G401.6 (cell line): Measurements from ENCODE around the gene UBA7.

Source experiments
- FAIRE-seq: peaks from 2 replicates; lab custom pipeline; 2012; peaks lifted over from hg19 to GRCh38; lab: Jason Lieb, UNC

Gene UBA7

DNA sequence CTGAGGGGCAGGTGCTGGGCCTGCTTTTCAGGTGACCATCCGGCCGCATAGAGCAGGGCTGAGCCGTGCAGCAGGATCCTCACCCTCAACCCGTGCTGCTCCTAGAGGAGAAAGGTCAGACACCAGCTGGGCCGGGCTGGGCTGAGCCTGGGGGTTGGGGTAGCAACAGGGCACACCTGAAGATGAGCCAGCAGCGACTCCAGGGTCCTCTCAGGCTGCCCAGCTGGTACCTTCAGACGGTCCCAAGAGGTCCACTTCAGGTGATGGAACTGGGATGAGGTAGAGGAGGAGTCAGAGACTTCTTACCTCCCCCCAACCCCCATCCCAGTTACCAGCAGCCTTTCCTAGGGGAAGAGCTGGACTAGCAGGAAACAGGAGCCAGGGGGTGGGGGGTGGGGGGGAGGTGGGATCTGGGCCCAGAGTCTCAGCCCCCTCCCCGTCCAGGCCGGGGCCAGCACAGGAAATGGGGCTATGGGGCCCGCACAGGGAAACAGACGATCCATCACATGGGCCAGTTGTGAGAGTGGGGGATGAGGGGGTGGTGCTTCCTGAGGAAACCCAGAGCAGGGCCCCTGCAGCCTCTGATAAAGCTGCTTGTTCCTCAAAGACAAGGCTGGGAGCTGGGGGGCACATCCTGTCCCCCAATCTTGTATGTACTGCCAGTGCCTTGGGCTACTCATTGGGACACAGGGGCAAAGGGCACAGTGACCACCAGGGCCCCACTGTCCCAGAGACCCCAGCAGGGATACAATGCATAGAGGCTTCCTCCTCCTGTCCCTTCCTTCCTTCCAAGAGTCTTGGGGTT is 7.7 kb downstream of the UBA7 start:
- FAIRE-seq, result no peak

DNA sequence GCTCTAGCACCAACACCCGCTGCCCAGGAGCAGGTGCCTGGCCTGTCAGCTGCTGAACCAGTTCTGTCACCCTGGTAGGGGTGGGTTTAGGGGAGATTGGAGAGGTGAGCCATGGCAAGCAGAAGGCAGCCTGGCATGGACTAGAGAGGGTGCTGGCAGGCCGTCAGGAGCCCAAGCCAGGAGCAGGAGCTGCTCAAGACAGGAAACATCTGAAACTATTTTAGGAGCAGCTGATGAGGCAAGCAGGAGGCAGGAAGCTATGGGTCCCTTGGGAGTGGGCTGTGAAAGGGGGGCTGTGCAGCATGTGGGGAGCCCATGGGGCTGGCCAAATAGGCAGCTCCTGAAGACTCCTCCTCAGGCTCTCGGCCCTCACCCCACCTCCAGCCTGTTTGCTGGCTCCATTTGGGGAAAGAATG is 8.4 kb downstream of the UBA7 start:
- FAIRE-seq, result no peak

DNA sequence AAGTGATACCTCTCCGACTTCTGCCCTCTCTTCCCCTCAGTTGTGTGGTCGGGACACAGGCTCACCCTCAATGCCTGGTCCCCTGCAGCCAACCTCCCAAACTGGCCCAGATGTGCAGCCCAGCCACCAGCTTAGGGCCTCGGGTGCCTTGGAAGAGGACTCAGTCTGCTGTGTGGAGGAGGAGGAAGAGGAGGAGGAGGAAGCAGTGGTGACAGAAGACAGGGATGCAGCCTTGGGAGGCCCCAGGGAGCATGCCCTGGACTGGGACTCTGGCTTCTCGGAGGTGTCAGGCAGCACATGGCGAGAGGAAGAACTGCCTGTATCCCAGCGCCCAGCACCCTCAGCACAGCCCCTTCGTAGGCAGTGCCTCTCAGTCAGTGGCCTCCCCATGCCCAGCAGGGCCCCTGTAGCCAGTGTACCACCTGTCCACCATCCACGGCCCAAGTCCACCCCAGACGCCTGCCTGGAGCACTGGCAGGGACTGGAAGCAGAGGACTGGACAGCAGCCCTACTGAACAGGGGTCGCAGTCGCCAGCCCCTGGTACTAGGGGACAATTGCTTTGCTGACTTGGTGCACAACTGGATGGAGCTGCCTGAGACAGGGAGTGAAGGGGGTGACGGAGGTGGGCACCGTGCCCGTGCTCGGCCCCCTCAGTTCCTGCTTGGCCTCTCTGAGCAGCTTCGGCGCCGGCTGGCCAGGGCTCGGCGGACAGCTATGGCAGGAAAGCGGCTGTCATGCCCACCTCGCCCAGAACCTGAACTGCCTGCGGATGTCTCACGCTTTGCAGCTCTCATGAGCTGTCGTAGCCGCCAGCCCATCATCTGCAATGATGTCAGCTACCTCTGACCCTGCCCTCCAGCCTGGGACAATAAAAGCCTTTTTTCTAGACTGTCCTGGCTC is 9.4 kb downstream of the UBA7 start:
- no peak for FAIRE-seq

DNA sequence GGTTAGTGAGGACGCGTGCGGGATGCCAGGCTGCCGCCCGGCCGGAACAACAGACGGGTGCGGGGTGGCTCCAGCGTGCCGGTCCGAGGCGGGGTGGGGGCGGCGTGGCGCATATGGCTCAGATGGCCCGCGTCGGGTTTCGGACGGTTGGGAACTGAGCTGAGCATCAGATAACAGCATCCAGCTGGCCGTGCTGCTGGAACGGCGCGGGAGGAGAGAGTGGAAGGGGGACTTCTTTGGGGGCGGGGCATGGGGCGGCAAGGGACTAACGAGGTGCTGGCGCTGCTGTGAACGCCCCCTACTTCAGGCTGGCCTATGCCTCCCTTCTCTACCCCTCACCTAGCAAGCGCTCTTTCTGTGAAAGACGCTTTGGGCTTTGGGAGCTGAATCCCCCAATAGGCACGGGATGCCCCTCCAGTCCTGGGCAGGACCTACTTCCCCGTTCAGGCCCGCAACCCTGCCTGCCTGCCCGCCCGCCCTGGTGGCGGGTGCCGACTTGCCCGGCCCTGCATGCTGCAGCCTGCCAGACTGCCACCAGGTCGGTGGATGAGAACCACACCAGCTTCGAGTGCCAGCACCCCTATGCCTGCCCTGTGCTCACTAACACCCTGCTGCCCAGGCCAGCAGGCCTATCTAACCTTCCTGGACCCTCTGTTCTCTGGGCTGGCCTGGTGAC is 10.2 kb downstream of the UBA7 start:
- FAIRE-seq, result no peak

DNA sequence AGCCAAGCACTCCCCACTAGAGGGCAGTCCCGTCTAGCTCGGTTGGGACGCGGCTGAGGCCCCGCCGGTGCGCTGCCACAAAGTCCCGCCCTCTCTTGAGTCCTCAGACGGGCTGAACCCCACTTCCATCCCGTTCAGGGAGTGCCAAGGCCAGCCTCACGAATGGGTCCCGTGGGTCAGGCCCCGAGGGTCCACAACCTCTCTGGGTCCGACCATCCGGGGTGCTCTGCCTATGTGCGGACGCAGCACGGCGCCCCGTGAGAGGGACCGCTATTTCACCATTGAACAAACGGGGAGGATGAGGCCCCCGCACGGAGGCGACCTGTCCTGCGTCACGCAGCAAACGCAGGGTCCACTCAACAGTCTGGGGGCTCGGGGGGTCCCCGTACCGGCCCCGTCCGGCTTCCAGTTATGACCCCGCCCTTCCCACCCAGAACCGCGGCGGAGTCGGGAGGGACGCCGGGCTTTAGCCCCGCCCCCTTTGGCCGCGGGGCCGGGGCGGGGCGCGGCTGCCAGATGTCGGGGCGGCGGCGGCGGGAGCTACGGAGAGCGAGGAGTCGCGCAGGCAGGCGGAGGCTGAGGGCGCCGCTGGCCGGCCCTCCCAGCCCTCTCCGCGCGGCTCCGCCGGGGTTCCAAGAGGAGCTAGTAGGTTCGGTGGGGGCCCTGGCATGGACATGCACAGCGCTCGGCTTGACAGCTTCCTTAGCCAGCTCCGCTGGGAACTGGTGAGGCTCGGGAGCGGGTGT is 10.9 kb downstream of the UBA7 start, which contains the start of gene INKA1:
INKA1 (plus strand) TSS at position 543 of the 746 bp plus-strand sequence; CDS start at position 675, 132 bp downstream.
- no peak for FAIRE-seq

DNA sequence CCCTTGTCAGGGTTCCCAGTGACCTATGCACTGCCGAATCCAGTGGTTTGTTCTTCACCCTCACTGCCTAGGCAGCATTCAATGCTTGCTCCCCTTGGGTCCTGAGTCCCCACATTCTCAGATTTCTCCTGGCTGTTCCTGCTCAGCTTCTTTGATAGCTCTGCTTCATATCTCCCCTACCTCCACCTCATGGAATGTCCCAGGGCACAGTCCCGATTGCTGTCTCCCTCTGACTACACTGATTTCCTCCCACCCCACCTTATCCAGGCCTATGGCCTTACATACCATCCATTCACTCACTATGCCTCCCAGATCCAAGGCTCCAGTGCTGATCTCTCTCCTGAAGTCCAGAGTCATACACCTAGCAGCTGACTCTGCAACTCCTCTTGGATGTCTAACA is 12.6 kb downstream of the UBA7 start:
- no peak for FAIRE-seq

GRCh38 chr3:49799761-49800160 is 14.0 kb downstream of the UBA7 start, which contains the start of gene CDHR4:
Gene CDHR4 (minus strand): TSS chr3:49799873. CDS start chr3:49799812, 61 bp downstream.
- FAIRE-seq, result no peak

DNA sequence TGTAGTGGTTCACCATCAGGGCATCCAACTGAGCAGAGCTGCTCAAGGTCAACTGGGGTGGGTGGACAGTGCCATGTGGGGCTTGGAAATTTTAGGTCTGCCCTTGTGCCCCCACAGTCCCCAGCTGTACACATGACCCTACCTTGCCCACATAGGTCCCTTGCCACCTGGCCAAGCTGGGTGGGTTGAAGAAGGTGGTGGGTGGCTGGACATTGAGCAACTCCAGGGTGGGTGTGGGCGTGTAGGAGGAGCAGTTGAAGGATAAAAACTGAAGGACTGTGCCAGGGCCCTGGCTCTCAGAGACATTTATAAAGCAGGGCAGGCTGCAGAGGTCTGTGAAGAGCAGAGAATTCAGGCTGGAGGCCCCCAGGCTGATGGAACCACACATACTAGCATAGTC is 14.6 kb downstream of the UBA7 start:
- FAIRE-seq, result no peak

DNA sequence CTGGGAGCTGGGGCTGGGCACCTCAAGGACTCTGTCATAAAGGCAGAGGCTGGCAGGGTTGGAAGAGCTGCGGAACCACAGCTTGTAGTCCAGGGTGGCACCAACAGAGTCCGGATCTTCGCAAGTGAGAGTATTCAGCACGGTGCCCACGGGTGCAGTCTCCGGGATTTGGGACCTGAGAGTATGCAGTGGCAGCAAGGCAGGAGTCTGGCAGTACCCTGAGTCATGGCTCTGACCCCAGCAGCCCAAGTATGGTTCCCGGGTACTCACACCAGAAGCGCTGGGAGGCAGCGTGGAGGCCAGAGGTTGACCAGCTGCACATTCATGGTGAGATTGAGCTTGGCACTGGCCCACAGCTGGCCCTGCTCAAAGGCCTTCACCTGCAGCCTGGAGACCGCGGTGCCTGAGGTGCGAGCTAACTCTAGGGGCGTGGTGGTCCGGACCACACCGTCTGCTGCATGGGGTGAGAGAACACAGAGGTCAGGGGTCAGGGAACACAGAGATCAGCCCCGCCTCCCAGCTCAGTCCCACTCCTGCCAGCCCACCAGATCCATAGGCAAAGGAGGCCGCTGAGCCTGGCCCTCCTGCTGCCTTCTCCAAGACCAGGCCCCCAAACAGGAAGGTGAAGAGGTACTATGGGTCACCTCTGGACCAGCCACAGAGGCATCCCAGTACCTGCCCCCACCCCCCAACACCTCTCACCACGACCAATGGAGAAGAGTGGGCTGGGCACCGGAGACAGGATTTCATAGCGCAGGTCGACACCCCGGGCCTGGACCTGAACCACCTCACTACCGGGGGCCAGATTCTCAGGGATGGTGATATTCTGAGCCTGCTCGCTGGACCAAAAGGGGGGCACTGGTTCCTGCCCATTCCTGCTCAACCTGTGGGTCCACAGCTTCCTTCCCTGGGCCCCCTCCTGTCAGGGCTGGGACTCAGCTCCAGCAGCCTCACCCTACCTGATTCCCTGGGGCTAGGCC is 18.5 kb downstream of the UBA7 start:
- no peak for FAIRE-seq

- no peak for FAIRE-seq
Observed at GRCh38 chr3:49794431-49794830, 19.3 kb downstream of the UBA7 start.

- no peak for FAIRE-seq
Observed at GRCh38 chr3:49793486-49794085, 20.2 kb downstream of the UBA7 start.

DNA sequence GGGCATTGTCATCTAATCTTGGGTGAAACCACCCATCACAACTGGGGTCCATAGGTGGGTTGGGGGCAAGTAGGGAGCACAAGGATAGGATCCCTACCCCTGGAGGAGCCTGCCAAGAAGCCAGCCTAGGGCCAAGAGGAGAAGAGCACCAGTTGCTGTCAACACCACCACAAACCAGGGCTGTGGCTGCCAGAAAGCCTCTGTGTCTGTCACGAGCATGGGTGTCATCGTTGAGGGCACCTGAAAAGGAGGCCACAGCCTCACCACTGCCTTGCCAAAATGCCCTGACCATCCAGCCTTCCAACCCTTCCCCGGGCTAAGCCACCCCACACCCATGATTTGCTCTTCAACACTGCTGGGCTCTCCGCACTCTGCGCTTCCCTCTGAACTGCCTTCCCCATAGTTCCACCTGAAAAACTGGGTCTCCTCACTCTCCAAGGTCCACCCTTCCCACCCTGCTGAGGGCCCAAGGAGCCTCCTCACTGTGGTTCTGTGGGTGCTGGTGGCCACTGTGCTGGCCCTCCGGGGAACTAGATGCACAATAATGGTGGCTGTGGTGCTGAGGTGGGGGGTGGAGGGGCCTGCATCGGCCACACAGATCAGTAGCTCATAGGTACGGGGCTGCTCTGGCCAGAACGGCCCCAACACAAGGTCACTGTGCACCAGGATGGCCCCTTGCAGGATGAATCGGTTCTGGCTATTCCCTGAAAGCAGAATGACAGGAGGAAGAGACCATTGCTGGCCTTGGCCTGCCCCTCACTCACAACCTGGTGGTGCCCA is 21.2 kb downstream of the UBA7 start:
- no peak for FAIRE-seq

- no peak for FAIRE-seq
Observed at GRCh38 chr3:49791571-49791970, 22.2 kb downstream of the UBA7 start.

- FAIRE-seq, result no peak
Observed at GRCh38 chr3:49790626-49791411, 22.9 kb downstream of the UBA7 start.

GRCh38 chr3:49788056-49788455 is 25.7 kb downstream of the UBA7 start:
- no peak for FAIRE-seq

GRCh38 chr3:49787536-49787935 is 26.2 kb downstream of the UBA7 start:
- no peak for FAIRE-seq

DNA sequence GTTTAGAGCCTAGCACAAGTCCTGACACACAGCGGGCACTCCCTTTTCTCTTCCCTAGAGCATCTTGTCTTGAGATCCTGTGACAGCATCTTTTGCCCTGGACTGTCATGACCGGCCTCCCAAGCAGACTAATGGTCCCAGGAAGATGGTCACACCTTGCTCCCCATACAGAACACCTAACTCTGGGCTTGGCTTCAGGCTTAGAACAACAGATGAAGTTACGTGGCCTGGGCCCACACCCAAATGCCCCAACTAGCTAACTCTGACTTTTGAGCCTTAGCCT is 26.6 kb downstream of the UBA7 start:
- FAIRE-seq, result no peak

GRCh38 chr3:49786357-49787181 is 27.2 kb downstream of the UBA7 start, which contains the start of gene IP6K1:
Gene IP6K1 (minus strand): TSS chr3:49786542. CDS start chr3:49748040, 38,502 bp downstream.
- FAIRE-seq, result peak; percentile 98
